ENCODE results near the gene SIK3. TPM values are rescaled to one million over a fixed set of nuclear protein-coding genes. Genes with fewer than 3 reads are reported as not detected.

The SIK3 gene
- total RNA-seq, 2 donors from 2014 or later, result 21.4 to 26.3 TPM

DNA sequence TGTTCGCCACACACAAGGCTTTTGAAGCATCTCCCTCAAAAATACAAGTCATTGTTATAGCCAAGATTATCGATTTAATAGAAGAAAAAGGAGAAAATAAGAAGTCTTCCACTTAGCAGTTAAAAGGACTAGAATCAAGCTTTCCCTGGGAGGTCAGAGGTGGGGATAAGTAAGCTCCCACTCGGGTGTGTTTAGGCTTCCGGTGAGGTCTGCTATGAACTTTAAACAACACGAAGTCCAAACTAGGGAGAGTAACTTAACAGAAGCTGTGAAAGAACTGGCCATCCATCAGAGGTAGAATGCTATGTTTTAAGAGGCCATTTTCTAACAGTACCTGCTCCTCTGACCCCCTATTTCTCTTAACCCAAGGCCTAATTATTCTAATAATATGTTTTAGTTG is 169.4 kb downstream of the SIK3 start:
- H3K9me3 Mint-ChIP-seq, result peaks cover 2% of the 10 kb centered on the region in 2 donors
- ATAC-seq (replicated peaks in 1 of 2), result no peak
- peaks cover 81% of the 10 kb centered on the region for H3K4me1 Mint-ChIP-seq (ENCODE audit: low read depth)
- H3K27ac Mint-ChIP-seq, result peak overlapping the region; percentile 43
- H3K27me3 Mint-ChIP-seq (ENCODE audit: low read depth), result no peaks in the 10 kb centered on the region
- no peak for DNase-seq
- peaks cover 3 to 9% of the 10 kb centered on the region in 2 donors for H3K36me3 Mint-ChIP-seq (ENCODE audit: insufficient read depth in 2 of 2)
- H3K4me3 Mint-ChIP-seq, result peak overlapping the region; percentile 70 to 88

- Mint-ChIP-seq H3K4me3 (peak overlapping the region in 1 of 2 donors; percentile 70), H3K9me3 (no peaks in the 10 kb centered on the region), H3K36me3 (ENCODE audit: insufficient read depth in 2 of 2) (peaks cover 0 to 5% of the 10 kb centered on the region in 2 donors), H3K27ac (peak overlapping the region; percentile 83), H3K4me1 (ENCODE audit: low read depth) (peaks cover 81% of the 10 kb centered on the region), H3K27me3 (ENCODE audit: low read depth) (no peaks in the 10 kb centered on the region)
- ATAC-seq (replicated peaks in 1 of 2) (no peak), DNase-seq (no peak)
Observed at GRCh38 chr11:116928102-116928777, 170.0 kb downstream of the SIK3 start.

DNA sequence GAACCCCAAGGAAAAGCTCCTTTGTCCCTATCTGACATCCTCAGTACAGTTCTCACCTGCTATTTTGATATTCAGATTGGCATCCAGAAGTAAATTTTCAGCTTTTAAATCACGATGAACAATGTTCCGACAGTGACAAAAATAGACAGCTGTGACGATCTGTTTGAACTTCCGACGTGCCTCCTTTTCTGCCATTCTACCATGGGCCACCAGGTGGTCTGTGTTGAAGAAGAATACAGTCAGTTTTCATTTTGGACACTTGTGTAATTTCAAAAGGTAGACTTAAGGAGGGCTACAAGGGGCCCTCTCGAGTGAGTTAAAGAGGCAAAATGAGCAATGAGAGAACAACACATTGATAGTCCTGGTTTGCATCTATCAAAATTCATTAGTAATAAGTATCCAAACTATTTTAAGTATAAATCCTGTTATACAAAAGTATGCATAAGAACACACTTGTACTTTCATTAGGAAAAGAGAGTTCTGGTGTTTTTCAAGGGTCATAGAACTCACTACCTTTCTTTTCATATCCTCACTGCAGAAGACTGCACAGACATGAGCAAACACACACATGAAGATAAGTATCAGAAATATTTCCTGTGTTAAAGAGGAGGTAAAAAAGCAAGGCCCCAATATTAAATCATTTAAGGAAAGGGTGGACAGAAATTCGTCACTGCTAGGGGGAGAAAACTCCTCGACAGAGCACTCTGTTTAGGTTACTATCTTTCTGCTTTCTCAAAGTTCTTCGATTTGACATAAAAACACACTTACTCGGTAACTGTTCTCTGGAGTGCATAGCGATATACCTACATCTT is 170.9 kb downstream of the SIK3 start:
- ATAC-seq (replicated peaks in 1 of 2) (peak; percentile 27 to 42), DNase-seq (peak; percentile 49 to 66)
- peaks cover 0 to 5% of the 10 kb centered on the region in 2 donors for H3K36me3 Mint-ChIP-seq (ENCODE audit: insufficient read depth in 2 of 2)
- H3K27ac Mint-ChIP-seq, result peak overlapping the region; percentile 83
- peak overlapping the region; percentile 57 to 70 for H3K4me3 Mint-ChIP-seq
- H3K27me3 Mint-ChIP-seq (ENCODE audit: low read depth), result no peaks in the 10 kb centered on the region
- H3K4me1 Mint-ChIP-seq (ENCODE audit: low read depth), result peaks cover 76% of the 10 kb centered on the region
- H3K9me3 Mint-ChIP-seq, result no peaks in the 10 kb centered on the region

GRCh38 chr11:116925050-116925449 is 173.2 kb downstream of the SIK3 start:
- H3K4me3 Mint-ChIP-seq, result peak overlapping the region; percentile 72 to 74
- H3K36me3 Mint-ChIP-seq (ENCODE audit: insufficient read depth in 2 of 2), result peaks cover 0 to 5% of the 10 kb centered on the region in 2 donors
- peak overlapping the region; percentile 86 for H3K27ac Mint-ChIP-seq
- H3K9me3 Mint-ChIP-seq, result no peaks in the 10 kb centered on the region
- H3K27me3 Mint-ChIP-seq (ENCODE audit: low read depth), result no peaks in the 10 kb centered on the region
- DNase-seq (peak; percentile 10 to 13), ATAC-seq (replicated peaks in 1 of 2) (peak in 1 of 2 donors; percentile 61)
- peaks cover 57% of the 10 kb centered on the region for H3K4me1 Mint-ChIP-seq (ENCODE audit: low read depth)

GRCh38 chr11:116918925-116919655 is 179.1 kb downstream of the SIK3 start:
- no peaks in the 10 kb centered on the region for H3K27me3 Mint-ChIP-seq (ENCODE audit: low read depth)
- H3K4me1 Mint-ChIP-seq (ENCODE audit: low read depth), result peaks cover 11% of the 10 kb centered on the region
- no peak for ATAC-seq (replicated peaks in 1 of 2)
- H3K27ac Mint-ChIP-seq, result no peak overlapping the region
- no peaks in the 10 kb centered on the region for H3K9me3 Mint-ChIP-seq
- H3K36me3 Mint-ChIP-seq (ENCODE audit: insufficient read depth in 2 of 2), result no peaks in the 10 kb centered on the region
- no peak overlapping the region for H3K4me3 Mint-ChIP-seq
- DNase-seq, result no peak

GRCh38 chr11:116917632-116918031 is 180.6 kb downstream of the SIK3 start:
- DNase-seq (no peak), ATAC-seq (replicated peaks in 1 of 2) (no peak)
- H3K36me3 Mint-ChIP-seq (ENCODE audit: insufficient read depth in 2 of 2), result no peaks in the 10 kb centered on the region
- no peaks in the 10 kb centered on the region for H3K9me3 Mint-ChIP-seq
- peaks cover 11% of the 10 kb centered on the region for H3K4me1 Mint-ChIP-seq (ENCODE audit: low read depth)
- no peak overlapping the region for H3K4me3 Mint-ChIP-seq
- H3K27ac Mint-ChIP-seq, result no peak overlapping the region
- H3K27me3 Mint-ChIP-seq (ENCODE audit: low read depth), result no peaks in the 10 kb centered on the region

- Mint-ChIP-seq H3K4me1 (ENCODE audit: low read depth) (peaks cover 11% of the 10 kb centered on the region), H3K27me3 (ENCODE audit: low read depth) (no peaks in the 10 kb centered on the region), H3K36me3 (ENCODE audit: insufficient read depth in 2 of 2) (no peaks in the 10 kb centered on the region), H3K9me3 (no peaks in the 10 kb centered on the region), H3K4me3 (no peak overlapping the region), H3K27ac (no peak overlapping the region)
- DNase-seq, result no peak
- no peak for ATAC-seq (replicated peaks in 1 of 2)
Observed at GRCh38 chr11:116916886-116917285, 181.3 kb downstream of the SIK3 start.

DNA sequence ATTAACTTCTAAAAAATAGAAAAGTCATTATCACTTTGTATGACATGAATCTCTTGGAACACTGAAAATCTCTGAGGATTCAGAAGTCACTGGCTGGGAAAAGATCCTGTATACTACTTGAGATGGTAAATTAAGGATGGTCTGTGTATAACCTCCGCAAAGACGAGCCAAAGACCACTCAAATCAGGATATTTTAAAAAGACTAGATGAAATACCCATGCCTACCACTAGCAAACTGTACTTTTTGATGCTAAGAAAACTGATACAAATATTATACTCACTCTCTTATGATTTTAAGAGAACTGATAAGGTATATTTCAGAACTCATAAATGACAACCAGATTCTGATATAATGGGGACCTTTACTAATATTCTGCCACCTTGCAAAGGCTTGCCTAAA is 182.2 kb downstream of the SIK3 start:
- DNase-seq (no peak), ATAC-seq (replicated peaks in 1 of 2) (no peak)
- Mint-ChIP-seq H3K4me3 (no peak overlapping the region), H3K4me1 (ENCODE audit: low read depth) (peaks cover 11% of the 10 kb centered on the region), H3K36me3 (ENCODE audit: insufficient read depth in 2 of 2) (no peaks in the 10 kb centered on the region), H3K27me3 (ENCODE audit: low read depth) (no peaks in the 10 kb centered on the region), H3K27ac (no peak overlapping the region), H3K9me3 (no peaks in the 10 kb centered on the region)

DNA sequence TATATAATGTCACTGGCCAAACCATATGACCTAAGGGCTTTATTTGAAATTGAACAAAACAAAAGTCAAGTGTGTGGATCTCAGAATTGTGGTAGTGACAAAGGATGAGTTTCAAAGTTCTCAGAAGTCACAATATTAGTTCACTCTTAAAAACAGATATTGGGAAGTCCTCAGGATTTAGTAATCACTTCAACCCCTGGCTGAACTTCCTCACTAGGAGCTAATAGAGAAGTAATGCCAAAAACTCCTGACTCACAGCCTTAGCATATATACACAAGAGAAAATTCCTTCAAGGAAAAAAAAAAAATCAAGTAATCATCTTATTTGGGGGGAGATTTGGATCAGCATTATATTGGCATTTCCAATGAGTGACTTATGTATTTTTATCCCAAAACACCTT is 185.2 kb downstream of the SIK3 start:
- no peak overlapping the region for H3K4me3 Mint-ChIP-seq
- ATAC-seq (replicated peaks in 1 of 2) (no peak), DNase-seq (no peak)
- no peak overlapping the region for H3K27ac Mint-ChIP-seq
- no peaks in the 10 kb centered on the region for H3K36me3 Mint-ChIP-seq (ENCODE audit: insufficient read depth in 2 of 2)
- H3K4me1 Mint-ChIP-seq (ENCODE audit: low read depth), result peaks cover 14% of the 10 kb centered on the region
- no peaks in the 10 kb centered on the region for H3K9me3 Mint-ChIP-seq
- H3K27me3 Mint-ChIP-seq (ENCODE audit: low read depth), result no peaks in the 10 kb centered on the region

GRCh38 chr11:116911976-116912734 is 186.1 kb downstream of the SIK3 start:
- DNase-seq, result no peak
- Mint-ChIP-seq H3K36me3 (ENCODE audit: insufficient read depth in 2 of 2) (no peaks in the 10 kb centered on the region), H3K27me3 (ENCODE audit: low read depth) (no peaks in the 10 kb centered on the region), H3K4me1 (ENCODE audit: low read depth) (peaks cover 14% of the 10 kb centered on the region), H3K4me3 (no peak overlapping the region), H3K27ac (no peak overlapping the region), H3K9me3 (no peaks in the 10 kb centered on the region)
- ATAC-seq (replicated peaks in 1 of 2), result no peak

DNA sequence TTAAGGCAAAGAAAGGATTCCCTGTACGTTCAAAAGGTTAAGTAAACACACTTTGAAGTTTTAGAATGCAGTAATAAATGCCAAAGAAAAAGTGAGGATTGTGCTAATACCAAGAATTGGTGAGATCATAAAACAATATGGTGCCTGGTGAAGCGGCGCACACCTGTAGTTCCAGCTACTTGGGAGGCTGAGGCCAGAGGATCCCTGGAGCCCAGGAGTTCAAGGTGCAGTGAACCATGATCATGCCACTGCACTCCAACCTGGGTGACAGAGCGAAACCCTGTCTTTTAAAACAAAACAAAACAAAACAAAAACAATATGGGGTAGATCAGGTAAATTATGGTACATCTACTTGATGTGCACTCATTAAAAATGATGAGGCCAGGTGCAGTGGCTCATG is 187.4 kb downstream of the SIK3 start:
- Mint-ChIP-seq H3K36me3 (ENCODE audit: insufficient read depth in 2 of 2) (no peaks in the 10 kb centered on the region), H3K27me3 (ENCODE audit: low read depth) (no peaks in the 10 kb centered on the region), H3K4me3 (no peak overlapping the region), H3K27ac (peak overlapping the region; percentile 10), H3K4me1 (ENCODE audit: low read depth) (peaks cover 14% of the 10 kb centered on the region), H3K9me3 (no peaks in the 10 kb centered on the region)
- no peak for ATAC-seq (replicated peaks in 1 of 2)
- no peak for DNase-seq

- Mint-ChIP-seq H3K4me3 (no peak overlapping the region), H3K27ac (peak overlapping the region; percentile 10), H3K4me1 (ENCODE audit: low read depth) (peaks cover 14% of the 10 kb centered on the region), H3K27me3 (ENCODE audit: low read depth) (no peaks in the 10 kb centered on the region), H3K36me3 (ENCODE audit: insufficient read depth in 2 of 2) (no peaks in the 10 kb centered on the region), H3K9me3 (no peaks in the 10 kb centered on the region)
- DNase-seq, result no peak
- ATAC-seq (replicated peaks in 1 of 2), result no peak
Observed at GRCh38 chr11:116910378-116910777, 187.8 kb downstream of the SIK3 start.
